22Rv1 (cell line): ENCODE results near the gene RXFP1.

Experiments used
- ZFX ChIP-seq: fragments of 450-650 bp; IDR thresholded peaks from 2 replicates; pipeline ENCODE4 v1.6.1; 2017; ENCODE audit warnings: antibody characterized with exemption, borderline replicate concordance
- TF ChIP-seq, protein P1 (sequence below): fragments of 450-650 bp; IDR thresholded peaks from 2 replicates; pipeline ENCODE4 v1.5.1; 2017; ENCODE audit warnings: mild to moderate bottlenecking

DNA sequence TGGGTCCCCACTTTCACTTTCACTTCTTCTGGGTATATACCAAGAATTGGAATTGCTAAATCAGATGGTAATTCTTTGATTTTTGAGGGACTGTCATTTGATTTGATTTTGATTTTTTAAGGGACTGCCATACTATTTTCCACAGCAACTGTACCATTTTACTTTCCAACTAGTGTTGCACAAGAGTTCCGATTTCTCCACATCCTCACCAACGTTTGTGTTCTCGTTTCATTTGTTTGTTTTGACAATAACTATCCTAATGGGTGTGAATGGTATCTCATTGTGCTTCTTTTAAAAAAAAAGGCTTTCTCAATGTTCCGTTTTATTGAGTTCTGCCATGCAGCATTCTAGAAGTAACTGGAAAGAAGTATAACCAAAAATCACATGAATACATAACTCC is 87.4 kb downstream of the RXFP1 start:
- TF ChIP-seq, protein P1, sequence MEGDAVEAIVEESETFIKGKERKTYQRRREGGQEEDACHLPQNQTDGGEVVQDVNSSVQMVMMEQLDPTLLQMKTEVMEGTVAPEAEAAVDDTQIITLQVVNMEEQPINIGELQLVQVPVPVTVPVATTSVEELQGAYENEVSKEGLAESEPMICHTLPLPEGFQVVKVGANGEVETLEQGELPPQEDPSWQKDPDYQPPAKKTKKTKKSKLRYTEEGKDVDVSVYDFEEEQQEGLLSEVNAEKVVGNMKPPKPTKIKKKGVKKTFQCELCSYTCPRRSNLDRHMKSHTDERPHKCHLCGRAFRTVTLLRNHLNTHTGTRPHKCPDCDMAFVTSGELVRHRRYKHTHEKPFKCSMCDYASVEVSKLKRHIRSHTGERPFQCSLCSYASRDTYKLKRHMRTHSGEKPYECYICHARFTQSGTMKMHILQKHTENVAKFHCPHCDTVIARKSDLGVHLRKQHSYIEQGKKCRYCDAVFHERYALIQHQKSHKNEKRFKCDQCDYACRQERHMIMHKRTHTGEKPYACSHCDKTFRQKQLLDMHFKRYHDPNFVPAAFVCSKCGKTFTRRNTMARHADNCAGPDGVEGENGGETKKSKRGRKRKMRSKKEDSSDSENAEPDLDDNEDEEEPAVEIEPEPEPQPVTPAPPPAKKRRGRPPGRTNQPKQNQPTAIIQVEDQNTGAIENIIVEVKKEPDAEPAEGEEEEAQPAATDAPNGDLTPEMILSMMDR, result no peak
- no peak for TF ChIP-seq ZFX
